Loucy (cell line): ENCODE results near the gene TUBB2A.
"Not testable (repeated sequence)": the region's sequence is repeated elsewhere in the genome, so short reads cannot be mapped to it uniquely, and the experiment has no call there.

Experiments
- H2AFZ ChIP-seq: fragments of 200-600 bp; sonication (generic); 2 replicates; pipeline ENCODE4 v1.6.0; 2016; ENCODE audit warnings: antibody characterized with exemption, mild to moderate bottlenecking, low read length, moderate library complexity
- H3F3A ChIP-seq: fragments of 200-600 bp; 2 replicates; pipeline ENCODE4 v1.6.0; 2016; ENCODE audit warnings: antibody characterized with exemption, low read depth, mild to moderate bottlenecking
- H3K27me3 ChIP-seq: fragments of 200-600 bp; sonication (generic); 2 replicates; pipeline ENCODE4 v1.6.1; 2014; ENCODE audit warnings: low read length, mild to moderate bottlenecking; ENCODE audit not compliant: insufficient read depth, poor library complexity, severe bottlenecking
- H3K36me3 ChIP-seq: fragments of 200-600 bp; sonication (generic); 2 replicates; pipeline ENCODE4 v1.6.1; 2016; ENCODE audit warnings: low read length; ENCODE audit not compliant: insufficient read depth
- H3K4me1 ChIP-seq: fragments of 200-600 bp; sonication (generic); 2 replicates; pipeline ENCODE4 v1.5.1; 2014; ENCODE audit warnings: low read length, mild to moderate bottlenecking; ENCODE audit not compliant: insufficient read depth, poor library complexity, severe bottlenecking
- H3K4me2 ChIP-seq: fragments of 200-600 bp; sonication (generic); 2 replicates; pipeline ENCODE4 v1.6.0; 2014; ENCODE audit warnings: antibody characterized with exemption, low read length, low read depth, mild to moderate bottlenecking; ENCODE audit not compliant: poor library complexity, severe bottlenecking
- H3K4me3 ChIP-seq: fragments of 200-600 bp; sonication (generic); 2 replicates; pipeline ENCODE4 v1.5.1; 2014; ENCODE audit warnings: low read length, mild to moderate bottlenecking, mixed read lengths; ENCODE audit not compliant: poor library complexity, severe bottlenecking
- H3K79me2 ChIP-seq: fragments of 200-600 bp; sonication (generic); 2 replicates; pipeline ENCODE4 v1.6.1; 2014; ENCODE audit warnings: low read length; ENCODE audit not compliant: insufficient read depth
- H3K9ac ChIP-seq: fragments of 200-600 bp; sonication (generic); 2 replicates; pipeline ENCODE4 v1.6.0; 2014; ENCODE audit warnings: mild to moderate bottlenecking, low read depth, low read length, moderate library complexity; ENCODE audit not compliant: poor library complexity, severe bottlenecking
- H3K9me2 ChIP-seq: fragments of 200-600 bp; sonication (generic); replicated peaks from 2 replicates; pipeline ENCODE4 v1.6.1; 2016; ENCODE audit warnings: low read depth, low read length, mixed read lengths
- H3K9me3 ChIP-seq: fragments of 200-600 bp; sonication (generic); 2 replicates; pipeline ENCODE4 v1.6.1; 2014; ENCODE audit warnings: mild to moderate bottlenecking, antibody characterized with exemption, low read length, low read depth; ENCODE audit not compliant: insufficient read depth
- H4K20me1 ChIP-seq: fragments of 200-600 bp; sonication (generic); 2 replicates; pipeline ENCODE4 v1.6.0; 2014; ENCODE audit warnings: antibody characterized with exemption, low read length, mild to moderate bottlenecking; ENCODE audit not compliant: insufficient read depth, poor library complexity, severe bottlenecking

The TUBB2A gene

GRCh38 chr6:3171313-3172175 is 14.2 kb upstream of the TUBB2A start:
- H3K9me2 ChIP-seq, H3K79me2 ChIP-seq, H3K9me3 ChIP-seq, H3F3A ChIP-seq, H3K4me1 ChIP-seq, H3K4me2 ChIP-seq, H3K27me3 ChIP-seq, H4K20me1 ChIP-seq, H3K4me3 ChIP-seq, H3K36me3 ChIP-seq, H2AFZ ChIP-seq, H3K9ac ChIP-seq: not testable (repeated sequence)

- H3K9ac ChIP-seq, H3K9me2 ChIP-seq, H3K79me2 ChIP-seq, H3K4me2 ChIP-seq, H2AFZ ChIP-seq, H3K4me1 ChIP-seq, H3F3A ChIP-seq, H4K20me1 ChIP-seq, H3K4me3 ChIP-seq, H3K9me3 ChIP-seq, H3K27me3 ChIP-seq, H3K36me3 ChIP-seq: not testable (repeated sequence)
Measured at GRCh38 chr6:3170676-3171075, 13.3 kb upstream of the TUBB2A start.

- H3K79me2 ChIP-seq, H3K4me2 ChIP-seq, H3K9me2 ChIP-seq, H2AFZ ChIP-seq, H3K4me3 ChIP-seq, H3F3A ChIP-seq, H3K36me3 ChIP-seq, H3K9me3 ChIP-seq, H3K27me3 ChIP-seq, H3K9ac ChIP-seq, H4K20me1 ChIP-seq: not testable (repeated sequence)
- peaks cover 22% of the 10 kb centered on the region for H3K4me1 ChIP-seq
Measured at GRCh38 chr6:3168046-3168445, 10.7 kb upstream of the TUBB2A start.

DNA sequence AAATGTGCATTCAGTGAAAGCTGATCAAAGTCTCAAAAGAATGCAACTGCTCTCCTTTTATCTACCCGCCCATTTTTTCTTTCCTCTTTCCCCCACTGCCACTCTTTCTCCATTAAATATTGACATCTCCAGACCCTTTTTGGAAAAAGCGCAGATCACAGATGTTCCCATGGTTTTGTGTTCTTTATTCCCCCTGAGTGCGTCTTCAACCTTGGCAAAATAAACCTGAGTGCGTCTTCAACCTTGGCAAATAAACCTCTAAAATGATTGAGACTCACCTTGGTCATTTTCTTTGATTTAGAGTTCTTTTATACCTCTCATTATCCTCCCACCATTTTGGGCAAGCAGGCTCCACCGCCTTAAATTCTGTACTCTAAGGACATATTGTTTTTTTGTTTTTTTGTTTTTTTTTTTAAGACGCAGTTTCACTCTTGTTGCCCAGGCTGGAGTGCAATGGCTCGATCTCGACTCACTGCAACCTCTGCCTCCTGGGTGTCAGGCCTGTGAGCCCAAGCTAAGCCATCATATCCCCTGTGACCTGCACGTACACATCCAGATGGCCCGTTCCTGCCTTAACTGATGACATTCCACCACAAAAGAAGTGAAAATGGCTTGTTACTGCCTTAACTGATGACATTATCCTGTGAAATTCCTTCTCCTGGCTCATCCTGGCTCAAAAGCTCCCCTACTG is 9.3 kb upstream of the TUBB2A start:
- not testable (repeated sequence) for H3K36me3 ChIP-seq, H3K9ac ChIP-seq, H3F3A ChIP-seq, H3K9me3 ChIP-seq, H3K27me3 ChIP-seq, H3K79me2 ChIP-seq, H3K4me3 ChIP-seq, H3K9me2 ChIP-seq, H3K4me2 ChIP-seq, H4K20me1 ChIP-seq
- peaks cover 28% of the 10 kb centered on the region for H3K4me1 ChIP-seq
- H2AFZ ChIP-seq = peak overlapping the region; percentile 78
